GM12875 (cell line): ENCODE measurements around the gene RASIP1.
"Not testable (repeated sequence)": the region's sequence is repeated elsewhere in the genome, so short reads cannot be mapped to it uniquely, and the experiment has no call there.

Source experiments
- H3K4me3 ChIP-seq: one replicate; pipeline ENCODE4 v1.5.1; 2011; ENCODE audit warnings: low read depth, low read length, control low read depth
- TF ChIP-seq, protein P1 (sequence below): IDR thresholded peaks from 2 replicates; pipeline ENCODE4 v1.5.1; 2011; ENCODE audit warnings: low read depth, mild to moderate bottlenecking, control low read depth, inconsistent platforms, low read length, moderate library complexity, borderline replicate concordance; ENCODE audit not compliant: insufficient read depth

The RASIP1 gene

GRCh38 chr19:48740164-48740972, at the start of gene RASIP1:
TSS of gene RASIP1 (minus strand) at chr19:48740610. CDS start at chr19:48740282, 328 bp downstream.
- TF ChIP-seq, protein P1, sequence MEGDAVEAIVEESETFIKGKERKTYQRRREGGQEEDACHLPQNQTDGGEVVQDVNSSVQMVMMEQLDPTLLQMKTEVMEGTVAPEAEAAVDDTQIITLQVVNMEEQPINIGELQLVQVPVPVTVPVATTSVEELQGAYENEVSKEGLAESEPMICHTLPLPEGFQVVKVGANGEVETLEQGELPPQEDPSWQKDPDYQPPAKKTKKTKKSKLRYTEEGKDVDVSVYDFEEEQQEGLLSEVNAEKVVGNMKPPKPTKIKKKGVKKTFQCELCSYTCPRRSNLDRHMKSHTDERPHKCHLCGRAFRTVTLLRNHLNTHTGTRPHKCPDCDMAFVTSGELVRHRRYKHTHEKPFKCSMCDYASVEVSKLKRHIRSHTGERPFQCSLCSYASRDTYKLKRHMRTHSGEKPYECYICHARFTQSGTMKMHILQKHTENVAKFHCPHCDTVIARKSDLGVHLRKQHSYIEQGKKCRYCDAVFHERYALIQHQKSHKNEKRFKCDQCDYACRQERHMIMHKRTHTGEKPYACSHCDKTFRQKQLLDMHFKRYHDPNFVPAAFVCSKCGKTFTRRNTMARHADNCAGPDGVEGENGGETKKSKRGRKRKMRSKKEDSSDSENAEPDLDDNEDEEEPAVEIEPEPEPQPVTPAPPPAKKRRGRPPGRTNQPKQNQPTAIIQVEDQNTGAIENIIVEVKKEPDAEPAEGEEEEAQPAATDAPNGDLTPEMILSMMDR, result no peak
- H3K4me3 ChIP-seq, result no peak within 1 kb of the TSS

- not testable (repeated sequence) for H3K4me3 ChIP-seq
Measured at GRCh38 chr19:48787331-48787730, 46.9 kb upstream of the RASIP1 start.

- not testable (repeated sequence) for H3K4me3 ChIP-seq
Measured at GRCh38 chr19:48786422-48786821, 46.0 kb upstream of the RASIP1 start.

- TF ChIP-seq, protein P1, result no peak
- H3K4me3 ChIP-seq, result no peak overlapping the region
Measured at GRCh38 chr19:48784527-48784926, 44.1 kb upstream of the RASIP1 start.

DNA sequence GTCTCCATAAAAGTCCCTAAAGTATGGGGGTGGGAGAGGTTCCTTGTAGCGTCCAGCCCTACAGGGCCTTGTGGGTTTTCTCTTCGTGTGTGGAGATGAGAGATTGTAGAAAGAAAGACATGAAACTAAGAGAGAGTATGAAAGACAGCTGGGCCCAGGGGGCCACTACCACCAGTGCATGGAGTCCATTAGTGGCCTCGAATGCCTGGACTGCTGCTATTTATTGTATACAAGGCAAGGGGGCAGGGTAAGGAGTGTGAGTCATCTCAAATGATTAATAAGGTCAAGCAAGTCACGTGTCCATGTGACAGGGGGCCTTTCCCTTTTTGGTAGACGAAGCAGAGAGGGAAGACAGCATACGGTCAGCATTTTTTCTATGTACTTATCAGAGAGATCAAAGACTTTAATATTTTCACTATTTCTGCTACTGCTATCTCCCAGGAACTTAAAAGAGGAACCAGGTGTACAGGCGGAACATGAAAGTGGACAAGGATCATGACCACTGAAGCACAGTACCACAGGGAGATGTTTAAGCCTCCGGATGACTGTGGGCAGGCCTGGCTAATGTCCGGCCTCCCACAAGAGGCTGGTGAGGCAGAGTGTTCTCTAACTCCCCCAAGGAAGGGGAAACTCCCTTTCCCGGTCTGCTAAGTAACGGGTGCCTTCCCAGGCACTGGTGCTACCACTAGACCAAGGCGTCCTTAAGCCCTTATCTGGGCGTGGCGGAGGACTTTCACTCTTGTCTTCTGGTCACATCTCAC, 40.4 kb upstream of the RASIP1 start:
- TF ChIP-seq, protein P1, result no peak

DNA sequence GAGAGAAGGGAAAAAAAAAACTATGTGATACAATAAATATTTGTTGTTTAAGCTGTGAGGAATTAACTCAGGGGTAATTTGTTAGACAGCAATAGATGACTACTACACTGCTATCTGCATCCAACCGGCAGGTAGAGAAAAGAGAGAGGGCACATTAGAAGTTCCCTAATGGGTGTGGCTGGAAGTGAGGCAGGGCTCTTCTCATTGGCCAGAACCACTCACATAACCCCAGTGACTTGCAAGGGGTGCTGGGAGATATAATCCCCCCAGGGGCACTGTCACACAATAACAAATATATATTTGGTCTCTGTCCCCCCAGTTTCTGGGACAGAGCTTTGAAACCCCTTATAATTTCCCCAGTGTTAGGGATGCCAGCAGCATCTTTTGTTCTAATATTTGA, 39.2 kb upstream of the RASIP1 start:
- no peak overlapping the region for H3K4me3 ChIP-seq
- TF ChIP-seq, protein P1, result no peak

More for the DNA sequence above, 40.4 kb upstream of the RASIP1 start:
- no peak overlapping the region for H3K4me3 ChIP-seq

DNA sequence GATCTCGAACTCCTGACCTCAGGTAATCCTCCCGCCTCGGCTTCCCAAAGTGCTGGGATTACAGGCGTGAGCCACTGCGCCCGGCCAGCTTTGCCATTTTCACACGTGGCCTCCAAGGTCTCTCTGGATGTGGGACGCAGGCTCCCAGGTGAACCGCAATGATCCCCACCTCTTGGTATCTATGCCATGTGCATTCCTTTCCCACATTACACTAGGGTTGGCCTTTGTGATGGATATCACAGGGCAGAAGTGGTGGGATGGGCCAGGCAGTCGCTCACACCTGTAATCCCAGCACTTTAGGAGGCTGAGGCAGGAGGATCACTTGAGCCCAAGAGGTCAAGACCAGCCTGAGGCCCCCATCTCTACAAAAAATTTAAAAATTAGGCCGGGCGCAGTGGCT, 37.3 kb upstream of the RASIP1 start:
- TF ChIP-seq, protein P1, result no peak
- H3K4me3 ChIP-seq, result no peak overlapping the region

- TF ChIP-seq, protein P1, result no peak
Measured at GRCh38 chr19:48777139-48777538, 36.7 kb upstream of the RASIP1 start.

More at GRCh38 chr19:48777139-48777538, 36.7 kb upstream of the RASIP1 start:
- no peak overlapping the region for H3K4me3 ChIP-seq
